T-helper 2 cell (primary cell): Measurements from ENCODE around the gene AMDHD1.
A peak's percentile ranks its signal among the peaks of the same experiment; 100 is the strongest.

ENCODE experiments used
- DNase-seq, 5 experiments: peaks; one replicate each; pipeline versions ENCODE4 v3.0.0 to v3.0.0-alpha.2; 2012 to 2022
- total RNA-seq, 2 donors: gene quantifications; one replicate each; lab custom pipeline; 2026; lab: John Stamatoyannopoulos, UW

The AMDHD1 gene
- total RNA-seq, result 0.31 to 1.2 reads per million in 2 donors

DNA sequence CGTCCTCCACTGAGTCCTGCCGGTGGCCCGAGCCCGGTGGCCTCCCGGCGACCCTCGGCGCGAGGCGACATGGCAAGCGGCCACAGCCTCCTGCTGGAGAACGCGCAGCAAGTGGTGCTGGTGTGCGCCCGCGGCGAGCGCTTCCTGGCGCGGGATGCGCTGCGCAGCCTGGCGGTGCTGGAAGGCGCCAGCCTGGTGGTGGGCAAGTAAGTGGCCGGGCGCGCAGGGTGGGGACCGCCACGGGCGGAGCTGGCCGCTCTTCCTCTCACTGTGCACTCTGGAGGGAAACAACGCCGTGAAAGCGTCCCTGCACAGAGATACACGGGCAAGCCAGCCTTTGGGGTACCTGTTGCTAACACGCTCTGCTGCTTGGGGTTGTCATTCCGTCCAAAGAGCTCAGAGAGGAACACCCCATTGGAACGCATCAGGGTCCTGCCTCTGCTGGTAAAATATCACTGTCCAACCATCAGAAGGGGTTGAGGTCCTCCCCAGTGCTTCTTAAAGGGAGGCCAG is at the start of gene AMDHD1:
AMDHD1 (plus strand) TSS at position 2 of the 513 bp plus-strand sequence; CDS start at position 70, 68 bp downstream.
- peak; percentile 28 to 76 (median 49) for DNase-seq

DNA sequence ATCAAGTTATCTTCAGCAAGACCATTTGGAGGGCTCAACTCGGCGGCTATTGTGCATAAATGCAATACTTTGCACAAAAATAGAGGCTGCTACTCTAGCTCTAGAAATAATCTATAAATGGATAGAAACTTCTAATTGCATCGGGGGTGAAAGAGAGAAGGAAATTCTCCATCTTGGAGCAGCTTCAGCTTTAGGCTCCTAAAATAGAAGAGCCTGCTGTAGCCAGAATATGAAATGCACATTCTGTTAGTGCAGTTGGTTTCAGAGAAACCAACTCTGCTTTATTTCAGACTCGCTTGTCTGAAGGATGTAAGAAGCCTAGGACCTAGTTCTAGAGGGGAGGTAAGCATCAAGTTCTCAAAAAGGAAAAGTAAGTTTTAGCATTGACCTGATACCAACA is 46.3 kb upstream of the AMDHD1 start:
- no peak for DNase-seq

GRCh38 chr12:95898081-95898480 is 45.0 kb upstream of the AMDHD1 start:
- DNase-seq, result no peak

DNA sequence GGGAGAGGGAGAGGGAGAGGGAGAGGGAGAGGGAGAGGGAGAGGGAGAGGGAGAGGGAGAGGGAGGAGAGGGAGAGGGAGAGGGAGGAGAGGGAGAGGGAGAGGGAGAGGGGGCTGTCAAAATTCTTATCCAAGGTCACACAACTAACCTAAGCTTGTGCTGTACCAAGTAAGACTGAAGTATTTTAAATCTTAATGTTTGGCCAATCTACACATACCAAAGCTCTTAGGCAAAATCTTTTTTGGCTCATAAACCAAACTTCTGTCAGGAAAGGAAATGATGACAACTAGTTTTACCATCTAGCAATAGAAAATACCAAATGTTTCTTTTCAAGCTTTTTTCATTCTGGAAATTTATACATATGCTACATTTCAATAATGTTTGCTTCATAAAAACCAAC is 34.6 kb upstream of the AMDHD1 start:
- DNase-seq, result no peak

DNA sequence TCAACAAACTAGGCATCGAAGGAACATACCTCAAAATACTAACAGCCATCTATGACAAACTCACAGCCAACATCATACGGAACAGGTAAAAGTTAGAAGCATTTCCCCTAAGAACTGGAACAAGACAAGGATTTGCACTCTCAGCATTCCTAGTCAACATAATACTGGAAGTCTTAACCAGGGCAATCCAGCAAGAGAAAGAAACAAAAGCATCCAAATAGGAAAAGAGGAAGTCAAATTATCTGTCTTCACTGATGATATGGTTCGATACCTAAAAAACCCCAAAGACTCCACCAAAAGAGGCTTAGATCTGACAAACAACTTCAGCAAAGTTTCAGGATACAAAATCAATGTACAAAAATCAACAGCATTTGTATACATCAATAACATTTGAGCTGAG is 33.3 kb upstream of the AMDHD1 start:
- DNase-seq, result no peak

DNA sequence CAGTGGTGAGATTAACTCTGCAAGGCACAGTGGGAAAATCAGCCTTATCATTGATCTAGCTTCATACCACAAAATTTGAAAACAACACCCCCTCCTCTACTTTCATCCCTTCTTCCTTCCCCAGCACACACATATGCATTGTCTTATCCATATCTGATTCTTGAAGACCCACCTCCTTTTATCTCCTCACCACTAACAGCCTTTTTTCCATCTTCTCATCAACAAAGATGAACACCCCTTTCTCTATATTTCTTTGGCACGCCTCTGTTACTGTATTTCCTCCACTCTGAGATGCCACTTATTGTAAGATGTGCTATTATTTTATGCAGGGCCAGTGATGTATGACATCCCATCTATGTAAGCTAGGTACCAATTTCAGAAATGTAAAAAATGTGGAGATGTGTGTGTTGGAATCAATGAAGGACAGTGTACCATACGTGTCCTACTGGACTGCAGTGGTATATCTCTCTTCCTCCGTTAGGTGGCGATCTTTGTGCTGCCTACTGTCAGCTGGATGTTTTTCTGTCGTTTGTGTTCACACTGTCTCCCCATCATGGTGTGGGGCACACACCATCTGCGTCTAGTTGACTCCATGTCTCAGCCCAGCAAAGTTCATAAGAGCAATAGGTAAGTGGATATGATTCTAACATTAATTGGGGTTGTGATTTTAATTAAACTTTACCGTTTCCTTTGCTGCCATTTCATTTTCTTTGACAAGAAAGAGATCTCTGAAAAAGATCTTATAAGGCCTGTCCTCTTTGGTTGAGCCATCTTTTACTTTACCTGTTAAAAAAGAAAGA is 24.7 kb upstream of the AMDHD1 start:
- DNase-seq, result peak in 3 of 5 experiments; percentile 7 to 78 (median 28)

DNA sequence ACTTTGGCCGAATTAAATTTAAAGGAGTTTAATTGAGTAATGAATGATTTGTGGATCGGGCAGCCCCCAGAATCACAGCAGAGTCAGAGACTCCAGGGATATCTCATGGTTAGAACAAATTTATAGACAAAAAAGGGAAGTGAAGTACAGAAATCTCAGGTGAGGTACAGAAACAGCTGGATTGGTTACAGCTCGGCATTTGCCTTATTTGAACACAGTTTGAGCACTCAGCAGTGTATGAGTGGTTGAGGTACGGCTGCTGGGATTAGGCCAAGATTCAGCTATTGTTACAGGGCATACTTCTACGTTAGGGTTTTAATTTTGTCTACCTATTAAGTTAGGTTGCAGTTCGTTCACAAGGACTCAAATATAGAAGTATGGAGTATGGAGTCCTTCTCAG is 24.0 kb upstream of the AMDHD1 start:
- no peak for DNase-seq

DNA sequence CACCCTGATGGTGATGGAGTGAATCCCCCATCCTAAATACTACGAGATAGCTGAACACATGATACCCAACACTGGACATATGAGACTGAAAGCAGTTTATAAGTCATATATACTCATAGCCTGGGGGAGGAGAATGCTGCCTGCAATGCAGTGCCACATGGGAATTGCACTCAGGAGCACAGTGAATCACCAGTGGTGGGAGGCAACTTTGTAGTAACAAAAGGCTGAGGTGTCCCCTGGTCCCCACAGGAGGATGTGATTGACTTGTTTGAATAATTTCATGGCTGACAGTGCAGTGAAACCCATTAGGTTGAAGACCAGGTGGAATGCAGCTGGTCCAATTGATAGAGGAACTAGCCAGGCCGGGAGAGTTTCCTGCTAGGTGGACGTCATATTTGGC is 20.9 kb upstream of the AMDHD1 start:
- DNase-seq, result no peak

GRCh38 chr12:95940514-95940913 is 2.6 kb upstream of the AMDHD1 start:
- DNase-seq, result no peak

DNA sequence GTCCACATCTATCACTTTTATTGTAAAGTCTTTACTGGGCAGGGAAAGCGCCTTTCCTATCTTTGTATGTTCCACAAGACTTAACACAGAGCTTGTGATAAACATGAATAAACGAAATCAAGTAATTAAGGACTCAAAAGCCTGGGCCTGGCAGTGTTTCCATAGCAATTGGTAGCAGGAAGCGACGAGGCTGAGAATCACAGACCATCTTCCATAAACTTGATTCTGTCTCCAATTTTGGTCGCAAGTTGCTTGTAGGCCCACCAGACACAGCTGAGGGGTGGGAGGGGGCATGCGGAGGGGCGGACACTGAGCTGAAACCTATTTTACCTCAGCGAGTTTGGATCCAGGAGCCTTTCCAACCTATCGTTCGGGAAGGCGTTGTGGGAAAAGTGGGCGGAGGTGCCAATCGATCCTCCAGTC is 1.0 kb upstream of the AMDHD1 start:
- DNase-seq, result peak in 1 of 5 experiments; percentile 39

- DNase-seq, result peak; percentile 46 to 93 (median 76)
Measured at GRCh38 chr12:95942524-95943329, 404 bp upstream of the AMDHD1 start, which contains the start of gene CCDC38. Gene CCDC38 (minus strand): TSS chr12:95942614. CDS start chr12:95936509, 6,105 bp downstream.

GRCh38 chr12:95944108-95944704 is 1.1 kb downstream of the AMDHD1 start:
- DNase-seq, result no peak

DNA sequence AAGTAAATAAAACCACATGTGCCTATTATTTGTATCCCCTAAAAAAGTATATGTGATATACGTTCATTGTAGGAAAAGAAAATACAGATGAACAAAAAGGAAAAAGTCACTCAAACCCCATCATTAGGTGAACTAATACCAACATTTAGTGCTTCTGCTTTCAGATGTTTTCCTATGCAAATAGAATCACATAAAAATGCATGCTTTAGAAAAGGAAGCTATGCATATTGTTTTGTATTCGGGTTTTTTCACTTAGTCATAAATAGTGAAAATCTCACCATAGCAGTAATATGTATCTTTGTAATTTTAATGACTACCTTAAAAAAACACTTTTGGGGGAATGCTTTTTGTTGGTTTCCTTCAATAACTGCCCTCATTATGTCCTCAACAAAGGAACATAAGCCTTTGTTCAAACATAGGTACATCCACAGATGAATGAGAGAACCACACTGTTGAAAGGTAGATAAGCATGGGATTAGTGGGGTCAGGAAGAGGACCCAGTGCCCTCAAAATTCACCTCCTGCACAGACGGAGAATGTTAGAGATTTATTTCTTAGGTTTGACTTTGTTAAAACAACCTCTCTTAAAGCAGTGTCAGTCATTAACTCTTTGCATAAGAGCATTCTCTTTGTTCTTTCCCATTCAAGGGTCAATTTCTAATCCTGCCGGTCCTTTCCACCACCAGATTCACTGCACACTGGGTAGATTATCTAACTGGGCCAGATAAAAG is 6.5 kb downstream of the AMDHD1 start:
- no peak for DNase-seq

- DNase-seq, result no peak
Measured at GRCh38 chr12:95951515-95951914, 8.4 kb downstream of the AMDHD1 start.

DNA sequence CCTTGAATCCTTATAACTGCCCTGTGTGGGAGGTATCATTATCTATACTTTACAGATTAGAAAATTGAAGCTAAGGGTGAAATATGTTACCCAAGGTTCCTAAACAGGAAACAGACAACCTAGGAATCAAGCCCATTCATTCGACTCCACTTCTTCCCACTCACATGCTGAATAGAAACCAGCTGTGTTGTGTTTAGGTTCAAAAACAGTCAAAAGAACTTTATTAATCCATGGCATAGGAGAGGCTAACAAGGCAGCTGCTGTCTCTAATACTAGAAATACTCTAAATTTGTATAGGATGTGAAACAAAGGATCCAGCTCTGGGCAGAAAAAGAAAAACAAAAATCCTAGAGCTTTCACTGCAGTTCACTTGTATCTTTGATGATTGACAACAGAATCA is 9.9 kb downstream of the AMDHD1 start:
- DNase-seq, result no peak

DNA sequence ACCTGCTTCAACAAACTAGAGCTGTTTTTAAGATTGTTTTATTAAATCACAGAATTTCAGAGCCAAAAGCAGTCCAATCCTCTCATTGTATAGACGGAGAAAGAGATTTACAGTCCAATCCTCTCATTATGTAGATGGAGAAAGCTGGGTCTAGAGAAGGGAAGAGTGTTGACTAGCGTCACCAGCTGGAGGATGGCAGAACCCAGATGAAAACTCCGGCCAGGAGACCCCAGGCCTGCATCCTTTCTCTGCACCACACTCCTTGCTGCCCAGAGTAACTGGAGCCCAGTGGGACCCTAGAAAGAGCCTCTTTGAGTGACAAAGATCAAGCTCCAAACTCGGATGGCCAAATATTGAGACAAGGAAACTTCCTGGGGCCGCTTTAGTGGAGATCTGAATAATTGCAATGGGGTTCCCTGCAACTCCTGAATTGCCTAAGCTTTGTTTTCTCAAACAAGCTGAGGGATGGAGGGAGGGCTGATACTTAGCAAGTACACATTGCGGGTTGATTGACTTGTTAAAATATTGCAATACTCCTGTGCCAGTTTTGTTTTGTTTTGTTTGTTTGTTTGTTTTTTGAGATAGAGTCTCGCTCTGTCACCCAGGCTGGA is 12.5 kb downstream of the AMDHD1 start:
- DNase-seq, result no peak

DNA sequence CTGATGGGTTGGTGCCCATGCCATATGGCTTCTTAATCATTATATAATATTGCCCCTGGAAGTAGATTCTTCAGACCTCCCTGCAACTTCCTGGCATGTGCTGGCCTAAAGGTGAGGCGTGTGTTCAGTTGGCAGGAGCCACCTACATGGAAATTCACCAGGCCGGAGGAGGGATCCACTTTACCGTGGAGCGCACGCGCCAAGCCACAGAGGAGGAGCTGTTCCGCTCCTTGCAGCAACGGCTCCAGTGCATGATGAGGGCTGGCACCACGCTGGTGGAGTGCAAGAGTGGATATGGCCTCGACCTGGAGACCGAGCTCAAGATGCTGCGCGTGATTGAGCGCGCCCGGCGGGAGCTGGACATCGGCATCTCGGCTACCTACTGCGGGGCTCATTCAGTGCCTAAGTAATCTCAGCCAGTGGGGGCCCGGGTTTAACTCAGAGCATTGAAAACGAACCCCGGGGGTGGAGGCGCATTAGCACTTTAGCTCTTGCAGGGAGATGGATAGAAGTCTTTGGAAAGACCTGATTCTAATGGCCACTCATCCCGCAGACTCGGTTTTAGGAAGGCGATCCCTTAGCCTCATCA is 13.5 kb downstream of the AMDHD1 start:
- DNase-seq, result no peak

GRCh38 chr12:95959107-95959506 is 16.0 kb downstream of the AMDHD1 start:
- DNase-seq, result peak in 1 of 5 experiments; percentile 38

- no peak for DNase-seq
Measured at GRCh38 chr12:95960241-95960640, 17.1 kb downstream of the AMDHD1 start.

- DNase-seq, result no peak
Measured at GRCh38 chr12:95962222-95962621, 19.1 kb downstream of the AMDHD1 start.

DNA sequence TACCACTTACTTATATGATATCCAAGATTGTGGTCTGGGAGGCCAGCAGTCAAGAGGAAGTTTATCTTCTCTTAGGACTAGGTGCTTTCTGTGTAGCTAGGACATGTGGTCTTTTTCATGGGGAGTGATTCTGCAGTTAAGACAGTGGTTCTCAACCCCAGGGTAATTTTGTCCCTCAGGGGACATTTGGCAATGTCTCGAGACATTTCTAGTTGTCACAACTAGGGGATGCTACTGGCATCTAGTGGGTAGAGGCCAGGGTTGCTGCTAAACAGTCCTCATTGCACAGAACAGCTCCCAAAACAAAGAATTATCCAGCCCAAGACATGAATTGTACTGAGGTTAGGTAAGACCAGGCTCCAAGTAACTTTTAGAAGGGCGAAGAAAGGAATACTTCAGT is 20.0 kb downstream of the AMDHD1 start:
- peak in 1 of 5 experiments; percentile 19 for DNase-seq
